GM21390 (cell line): ENCODE data around the gene GPR35.

Experiments used
- ATAC-seq: cut with Tn5 transposase; IDR thresholded peaks from one replicate; pipeline ENCODE4 v1.9.1; 2021; ENCODE audit not compliant: unreplicated experiment

GPR35 gene

GRCh38 chr2:240622531-240623235, 2.6 kb upstream of the GPR35 start:
- no peak for ATAC-seq

GRCh38 chr2:240623531-240624010, 1.7 kb upstream of the GPR35 start:
- no peak for ATAC-seq

GRCh38 chr2:240624011-240624949, 1.0 kb upstream of the GPR35 start:
- no peak for ATAC-seq

GRCh38 chr2:240626531-240627300, 1.4 kb downstream of the GPR35 start:
- ATAC-seq: no peak

GRCh38 chr2:240627736-240628506, 2.6 kb downstream of the GPR35 start:
- ATAC-seq: no peak

GRCh38 chr2:240628507-240628807, 3.2 kb downstream of the GPR35 start:
- ATAC-seq: no peak

- no peak for ATAC-seq
Observed at GRCh38 chr2:240628808-240629618, 3.7 kb downstream of the GPR35 start.

GRCh38 chr2:240629619-240629967, 4.3 kb downstream of the GPR35 start:
- ATAC-seq: no peak

GRCh38 chr2:240629968-240630770, 4.9 kb downstream of the GPR35 start:
- no peak for ATAC-seq

GRCh38 chr2:240630771-240631547, 5.7 kb downstream of the GPR35 start:
- ATAC-seq: no peak

- no peak for ATAC-seq
Observed at GRCh38 chr2:240631548-240632305, 6.4 kb downstream of the GPR35 start.

- no peak for ATAC-seq
Observed at GRCh38 chr2:240632306-240632721, 7.0 kb downstream of the GPR35 start.

- ATAC-seq: no peak
Observed at GRCh38 chr2:240635121-240635997, 10.1 kb downstream of the GPR35 start.

- ATAC-seq: no peak
Observed at GRCh38 chr2:240635998-240636547, 10.8 kb downstream of the GPR35 start.

- no peak for ATAC-seq
Observed at GRCh38 chr2:240636563-240637115, 11.4 kb downstream of the GPR35 start.
